Upper lobe of right lung (tissue), 1 donor: Measurements from ENCODE around the gene EVPLL. TPM values are rescaled to one million over a fixed set of nuclear protein-coding genes. Genes with fewer than 3 reads are reported as not detected.

Source experiments
- microRNA-seq: library from miRNA; unstranded; fragments of <30 nt; microRNA quantifications from one replicate; pipeline ENCODE4 v1.2.0, GENCODE V29; 2020; ENCODE audit warnings: borderline microRNAs expressed
- total RNA-seq: library from RNA; stranded (reverse); fragmentation: NEBNext Ultra II Directional; extraction: Animal tissue kit (Norgen Biotek cat#: 25700); gene quantifications from one replicate; pipeline ENCODE4 v1.2.1, GENCODE V29; 2021
- donor health status: DM: no; HTN: yes; CAD: no; lungs with severe emphysema.

EVPLL gene
- total RNA-seq, 1 donor from 2014 or later = 1.8 TPM

Small RNAs within 50 kb of the gene (microRNA-seq; reads per million reads assigned to microRNA genes)
- gene MIR6778 = not detected

Other genes with a start within 250 kb of the EVPLL start
- gene ALKBH5, start 193.9 kb upstream of the EVPLL start, total RNA-seq = 99.1 TPM
- gene LLGL1, start 152.1 kb upstream of the EVPLL start, total RNA-seq = 11.7 TPM
- gene FLII, start 119.0 kb upstream of the EVPLL start, total RNA-seq = 295 TPM
- 12.0 TPM for gene MIEF2, start 117.1 kb upstream of the EVPLL start, total RNA-seq
- gene TOP3A, start 62.8 kb upstream of the EVPLL start, total RNA-seq = 29.5 TPM
- 25.2 TPM for gene SMCR8, start 62.5 kb upstream of the EVPLL start, total RNA-seq
- 27.8 TPM for gene SHMT1, start 14.2 kb upstream of the EVPLL start, total RNA-seq
- gene LGALS9C, start 99.0 kb downstream of the EVPLL start, total RNA-seq = not detected